HEK293 (cell line): Measurements from ENCODE around the gene ASIC4.

Experiments
- CTCF ChIA-PET: fragments of 350-600 bp; formaldehyde crosslinking; extraction: SDS; loops from one replicate; lab custom pipeline; 2021; ENCODE audit warnings: antibody characterized with exemption; lab: Yijun Ruan, JAX
- POLR2A ChIA-PET: fragments of 300-600 bp; formaldehyde crosslinking; extraction: SDS; loops from one replicate; lab custom pipeline; 2020; ENCODE audit warnings: antibody characterized with exemption, inconsistent platforms; lab: Yijun Ruan, JAX
- H3K27ac ChIP-seq: fragments of 200-500 bp; sonication (Bioruptor generic); 2 replicates; pipeline ENCODE4 v1.5.1; 2014; ENCODE audit warnings: low read depth, low read length, control low read depth, inconsistent platforms; ENCODE audit errors: extremely low read depth
- H3K36me3 ChIP-seq, 2 experiments: fragments of 200-500 bp in 1 of 2; sonication (Bioruptor generic) in 1 of 2; 1 replicate in 1 of 2; 2 replicates in 1 of 2; pipeline ENCODE4 v1.5.1; 2014 to 2017; ENCODE audit warnings: inconsistent platforms in 2 of 2, low read length in 2 of 2; ENCODE audit not compliant: control insufficient read depth in 2 of 2, insufficient read depth in 1 of 2
- H3K4me1 ChIP-seq: fragments of 200-500 bp; sonication (Bioruptor generic); 2 replicates; pipeline ENCODE4 v1.5.1; 2014; ENCODE audit warnings: mild to moderate bottlenecking, low read length, inconsistent platforms; ENCODE audit not compliant: control insufficient read depth, insufficient read depth
- H3K4me3 ChIP-seq: 2 replicates; pipeline ENCODE4 v1.5.1; 2011; ENCODE audit warnings: low read depth, mild to moderate bottlenecking, control low read depth, low read length, moderate library complexity
- H3K9me3 ChIP-seq: fragments of 200-500 bp; sonication (Bioruptor generic); 2 replicates; pipeline ENCODE4 v1.5.1; 2014; ENCODE audit warnings: low read depth, low read length, inconsistent platforms; ENCODE audit not compliant: control insufficient read depth, insufficient read depth
- KLF7 ChIP-seq: fragments of 450-650 bp; formaldehyde crosslinking; IDR thresholded peaks from 2 replicates; pipeline ENCODE4 v1.5.1; 2016; ENCODE audit warnings: missing biosample characterization, missing genetic modification characterization, borderline replicate concordance
- PRDM1 ChIP-seq: fragments of 450-650 bp; formaldehyde crosslinking; IDR thresholded peaks from 2 replicates; pipeline ENCODE4; 2016; ENCODE audit warnings: missing biosample characterization, missing genetic modification characterization
- PRDM4 ChIP-seq: fragments of 450-650 bp; formaldehyde crosslinking; IDR thresholded peaks from 2 replicates; pipeline ENCODE4 v1.5.1; 2017; ENCODE audit warnings: missing biosample characterization, missing genetic modification characterization
- SCRT1 ChIP-seq: fragments of 450-650 bp; formaldehyde crosslinking; IDR thresholded peaks from 2 replicates; pipeline ENCODE4 v1.5.1; 2016; ENCODE audit warnings: missing biosample characterization, missing genetic modification characterization, borderline replicate concordance
- SCRT2 ChIP-seq: fragments of 450-650 bp; formaldehyde crosslinking; IDR thresholded peaks from 2 replicates; pipeline ENCODE4 v1.5.1; 2016; ENCODE audit warnings: missing biosample characterization, missing genetic modification characterization
- ZBTB21 ChIP-seq: fragments of 450-650 bp; formaldehyde crosslinking; IDR thresholded peaks from 2 replicates; pipeline ENCODE4 v1.5.1; 2017; ENCODE audit warnings: missing biosample characterization, missing genetic modification characterization
- ZIC2 ChIP-seq: fragments of 450-650 bp; formaldehyde crosslinking; IDR thresholded peaks from 2 replicates; pipeline ENCODE4 v1.5.1; 2016; ENCODE audit warnings: missing biosample characterization, missing genetic modification characterization
- ZNF112 ChIP-seq: fragments of 450-650 bp; formaldehyde crosslinking; IDR thresholded peaks from 2 replicates; pipeline ENCODE4 v1.5.0; 2017; ENCODE audit warnings: missing biosample characterization, missing genetic modification characterization
- ZNF280D ChIP-seq: fragments of 450-650 bp; formaldehyde crosslinking; IDR thresholded peaks from 2 replicates; pipeline ENCODE4 v1.5.1; 2016; ENCODE audit warnings: missing biosample characterization, missing genetic modification characterization
- ZNF561 ChIP-seq: fragments of 450-650 bp; IDR thresholded peaks from 2 replicates; pipeline ENCODE4 v1.5.1; 2018; ENCODE audit warnings: missing biosample characterization, missing genetic modification characterization, borderline replicate concordance
- ZNF600 ChIP-seq: fragments of 450-650 bp; formaldehyde crosslinking; IDR thresholded peaks from 2 replicates; pipeline ENCODE4 v1.5.1; 2016; ENCODE audit warnings: missing biosample characterization, missing genetic modification characterization
- ZNF830 ChIP-seq: fragments of 450-650 bp; IDR thresholded peaks from 2 replicates; pipeline ENCODE4 v1.5.0; 2018; ENCODE audit warnings: missing biosample characterization, missing genetic modification characterization, low read depth, mild to moderate bottlenecking, moderate library complexity
- ZSCAN4 ChIP-seq: fragments of 450-650 bp; formaldehyde crosslinking; IDR thresholded peaks from 2 replicates; pipeline ENCODE4 v1.5.1; 2017; ENCODE audit warnings: missing biosample characterization, missing genetic modification characterization
- TF ChIP-seq, protein P1 (sequence below): fragments of 450-650 bp; formaldehyde crosslinking; IDR thresholded peaks from 2 replicates; pipeline ENCODE4 v1.5.1; 2017; ENCODE audit warnings: missing biosample characterization, missing genetic modification characterization
- TF ChIP-seq, protein P2 (sequence below): fragments of 450-650 bp; formaldehyde crosslinking; IDR thresholded peaks from 2 replicates; pipeline ENCODE4 v1.5.1; 2016; ENCODE audit warnings: missing biosample characterization, missing genetic modification characterization
- TF ChIP-seq, protein P3 (sequence below): fragments of 450-650 bp; formaldehyde crosslinking; IDR thresholded peaks from 2 replicates; pipeline ENCODE4 v1.5.1; 2016; ENCODE audit warnings: missing biosample characterization, missing genetic modification characterization

Gene ASIC4

DNA sequence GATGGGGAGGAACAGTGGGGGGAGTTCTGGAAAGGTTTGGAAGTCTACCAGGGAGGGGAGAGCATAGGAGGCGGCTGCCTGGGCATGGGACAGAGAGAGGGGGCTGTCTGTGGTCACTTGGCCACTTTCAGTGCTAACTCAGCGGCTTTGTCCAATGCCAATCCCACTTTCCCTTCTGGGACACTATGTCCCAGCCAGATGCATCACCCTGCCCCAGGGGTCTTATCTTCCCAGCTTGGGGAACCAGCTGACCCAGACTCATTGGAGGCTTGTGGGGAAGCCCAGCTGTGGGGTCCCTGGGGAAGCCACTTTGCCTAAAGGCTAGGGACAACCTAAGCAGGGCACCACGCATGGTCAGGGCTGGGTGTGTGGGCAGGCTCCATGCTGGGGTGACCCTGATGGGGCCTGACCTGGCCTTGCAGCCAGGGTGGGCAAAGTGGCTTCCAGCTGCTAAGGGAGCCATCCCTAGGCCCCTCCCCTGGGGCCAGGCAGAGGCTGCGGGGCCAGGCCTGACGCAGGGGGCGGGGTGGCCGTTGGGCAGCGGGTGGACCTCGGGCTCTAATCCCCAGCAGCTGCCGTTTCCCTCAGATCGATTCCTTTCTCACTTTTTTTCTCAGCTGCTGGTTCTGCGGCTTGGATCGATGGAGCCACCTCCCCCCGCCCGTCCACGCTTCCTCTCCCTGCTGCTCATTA is 1.6 kb upstream of the ASIC4 start:
- H3K27ac ChIP-seq = no peak overlapping the region
- H3K36me3 ChIP-seq = no peaks in the 10 kb centered on the region
- H3K9me3 ChIP-seq = no peaks in the 10 kb centered on the region
- ChIA-PET POLR2A (interaction anchor here (1.0 to 1.3 kb wide), 2 partner anchors 14 to 26 kb away, joined by 3 to 4 read pairs; partner anchors contain the start of gene GMPPA), CTCF (interaction anchor here (1.3 to 9.5 kb wide), 5 partner anchors 14 to 28 kb away, joined by 3 to 150 read pairs (median 12); partner anchors contain the start of gene GMPPA)
- peaks cover 2% of the 10 kb centered on the region for H3K4me1 ChIP-seq
- no peak overlapping the region for H3K4me3 ChIP-seq
- TF ChIP-seq PRDM1 (tag by site-specific recombination) (peak; percentile 19; the same call in 1 of the 2 replicates), KLF7 (no peak), ZIC2 (tag by site-specific recombination) (peak; percentile 73)
- TF ChIP-seq, protein P1, sequence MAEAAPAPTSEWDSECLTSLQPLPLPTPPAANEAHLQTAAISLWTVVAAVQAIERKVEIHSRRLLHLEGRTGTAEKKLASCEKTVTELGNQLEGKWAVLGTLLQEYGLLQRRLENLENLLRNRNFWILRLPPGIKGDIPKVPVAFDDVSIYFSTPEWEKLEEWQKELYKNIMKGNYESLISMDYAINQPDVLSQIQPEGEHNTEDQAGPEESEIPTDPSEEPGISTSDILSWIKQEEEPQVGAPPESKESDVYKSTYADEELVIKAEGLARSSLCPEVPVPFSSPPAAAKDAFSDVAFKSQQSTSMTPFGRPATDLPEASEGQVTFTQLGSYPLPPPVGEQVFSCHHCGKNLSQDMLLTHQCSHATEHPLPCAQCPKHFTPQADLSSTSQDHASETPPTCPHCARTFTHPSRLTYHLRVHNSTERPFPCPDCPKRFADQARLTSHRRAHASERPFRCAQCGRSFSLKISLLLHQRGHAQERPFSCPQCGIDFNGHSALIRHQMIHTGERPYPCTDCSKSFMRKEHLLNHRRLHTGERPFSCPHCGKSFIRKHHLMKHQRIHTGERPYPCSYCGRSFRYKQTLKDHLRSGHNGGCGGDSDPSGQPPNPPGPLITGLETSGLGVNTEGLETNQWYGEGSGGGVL (tag by site-specific recombination) = peak; percentile 19; the same call in 1 of the 2 replicates

GRCh38 chr2:219513787-219514186 is 495 bp upstream of the ASIC4 start:
- Histone ChIP-seq H3K4me3 (no peak overlapping the region), H3K36me3 (no peaks in the 10 kb centered on the region), H3K9me3 (no peaks in the 10 kb centered on the region), H3K4me1 (no peaks in the 10 kb centered on the region), H3K27ac (no peak overlapping the region)
- CTCF ChIA-PET = interaction anchor here (0.6 to 9.5 kb wide), 6 partner anchors 13 to 140 kb away, joined by 3 to 150 read pairs (median 4); partner anchors contain the start of gene GMPPA
- TF ChIP-seq, protein P2, sequence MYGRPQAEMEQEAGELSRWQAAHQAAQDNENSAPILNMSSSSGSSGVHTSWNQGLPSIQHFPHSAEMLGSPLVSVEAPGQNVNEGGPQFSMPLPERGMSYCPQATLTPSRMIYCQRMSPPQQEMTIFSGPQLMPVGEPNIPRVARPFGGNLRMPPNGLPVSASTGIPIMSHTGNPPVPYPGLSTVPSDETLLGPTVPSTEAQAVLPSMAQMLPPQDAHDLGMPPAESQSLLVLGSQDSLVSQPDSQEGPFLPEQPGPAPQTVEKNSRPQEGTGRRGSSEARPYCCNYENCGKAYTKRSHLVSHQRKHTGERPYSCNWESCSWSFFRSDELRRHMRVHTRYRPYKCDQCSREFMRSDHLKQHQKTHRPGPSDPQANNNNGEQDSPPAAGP = no peak
- TF ChIP-seq, protein P3, sequence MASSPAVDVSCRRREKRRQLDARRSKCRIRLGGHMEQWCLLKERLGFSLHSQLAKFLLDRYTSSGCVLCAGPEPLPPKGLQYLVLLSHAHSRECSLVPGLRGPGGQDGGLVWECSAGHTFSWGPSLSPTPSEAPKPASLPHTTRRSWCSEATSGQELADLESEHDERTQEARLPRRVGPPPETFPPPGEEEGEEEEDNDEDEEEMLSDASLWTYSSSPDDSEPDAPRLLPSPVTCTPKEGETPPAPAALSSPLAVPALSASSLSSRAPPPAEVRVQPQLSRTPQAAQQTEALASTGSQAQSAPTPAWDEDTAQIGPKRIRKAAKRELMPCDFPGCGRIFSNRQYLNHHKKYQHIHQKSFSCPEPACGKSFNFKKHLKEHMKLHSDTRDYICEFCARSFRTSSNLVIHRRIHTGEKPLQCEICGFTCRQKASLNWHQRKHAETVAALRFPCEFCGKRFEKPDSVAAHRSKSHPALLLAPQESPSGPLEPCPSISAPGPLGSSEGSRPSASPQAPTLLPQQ (tag by site-specific recombination) = no peak
- TF ChIP-seq ZNF561 (tag by site-specific recombination) (no peak), PRDM4 (tag by site-specific recombination) (no peak), ZNF830 (no peak), ZNF112 (no peak), SCRT2 (tag by site-specific recombination) (peak; percentile 94), ZSCAN4 (no peak), ZBTB21 (tag by site-specific recombination) (no peak), SCRT1 (tag by site-specific recombination) (peak; percentile 56; the same call in 1 of the 2 replicates), ZNF600 (tag by site-specific recombination) (no peak), ZNF280D (no peak)
- POLR2A ChIA-PET = interaction anchor here (2.4 kb wide), 1 partner anchor 15 kb away, joined by 8 read pairs; the partner anchor contains the start of gene GMPPA
